Measurements from ENCODE around the gene GMDS.
A peak's percentile ranks its signal among the peaks of the same experiment; 100 is the strongest.

The GMDS gene

DNA sequence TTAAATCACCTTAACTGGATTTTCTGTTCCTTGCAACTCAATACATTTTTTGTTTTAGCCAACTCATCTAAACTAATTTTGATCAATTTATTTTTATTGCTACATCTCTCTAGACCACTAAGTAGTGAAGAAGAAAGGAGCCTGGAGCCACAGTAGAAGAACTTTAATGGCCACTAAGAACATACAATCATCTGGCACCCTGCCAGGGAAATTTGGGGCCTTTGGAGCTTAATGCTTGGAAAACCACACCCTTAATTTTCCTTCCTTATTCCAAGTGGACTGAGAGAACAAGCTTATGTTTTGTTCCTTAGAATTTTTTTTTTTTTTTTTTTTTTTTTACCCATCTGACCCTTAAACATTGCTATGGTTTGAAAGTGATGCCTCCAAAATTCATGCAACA lies 12.0 kb upstream of the GMDS start:
- no peaks in the 10 kb centered on the region for H3K9me3 ChIP-seq
- H3K27me3 ChIP-seq (ENCODE audit: low read depth), result no peaks in the 10 kb centered on the region
- no peaks in the 10 kb centered on the region for H3K36me3 ChIP-seq (replicated peaks)
- DNase-seq (ENCODE audit: low spot score in 2 of 2), result peak in 1 of 2 experiments; percentile 31
- in situ Hi-C loops (cut with MboI; ENCODE audit: low sequenced_read_pairs), result no loop called here
- no peaks in the 10 kb centered on the region; the same call in 1 of the 2 replicates for H3K4me1 ChIP-seq
- no peak overlapping the region for H3K4me3 ChIP-seq

GRCh38 chr6:2254747-2255146 lies 9.3 kb upstream of the GMDS start:
- no peaks in the 10 kb centered on the region for H3K4me1 ChIP-seq
- no peaks in the 10 kb centered on the region for H3K9me3 ChIP-seq
- H3K27me3 ChIP-seq (ENCODE audit: low read depth), result no peaks in the 10 kb centered on the region
- DNase-seq (ENCODE audit: low spot score in 2 of 2), result no peak
- in situ Hi-C loops (cut with MboI; ENCODE audit: low sequenced_read_pairs), result no loop called here
- H3K4me3 ChIP-seq, result no peak overlapping the region
- no peaks in the 10 kb centered on the region for H3K36me3 ChIP-seq (replicated peaks)

GRCh38 chr6:2249126-2249525 lies 3.7 kb upstream of the GMDS start:
- Histone ChIP-seq H3K9me3 (no peaks in the 10 kb centered on the region), H3K36me3 (replicated peaks) (no peaks in the 10 kb centered on the region), H3K27me3 (ENCODE audit: low read depth) (no peaks in the 10 kb centered on the region), H3K4me3 (no peak overlapping the region), H3K4me1 (peaks cover 9% of the 10 kb centered on the region)
- in situ Hi-C loops (cut with MboI; ENCODE audit: low sequenced_read_pairs), result no loop called here
- no peak for DNase-seq (ENCODE audit: low spot score in 2 of 2)

DNA sequence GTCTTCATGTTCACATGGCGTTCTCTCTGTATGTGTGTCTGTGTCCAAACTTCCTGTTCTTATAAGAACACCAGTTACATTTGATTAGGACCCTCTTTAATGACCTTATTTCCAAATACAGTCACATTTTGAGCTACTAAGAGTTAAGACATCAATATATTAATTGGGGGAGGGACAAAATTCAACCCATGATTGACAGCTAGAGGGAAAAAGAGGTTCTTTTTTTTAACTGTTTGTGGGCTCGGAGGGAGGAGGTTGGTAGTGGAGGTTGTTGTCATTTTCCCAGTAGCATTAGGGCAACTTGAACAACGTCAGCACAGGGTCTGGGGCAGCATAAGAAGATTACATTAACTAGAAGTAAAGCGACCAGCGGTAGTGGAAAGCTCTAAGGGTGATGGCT lies 2.3 kb upstream of the GMDS start:
- DNase-seq (ENCODE audit: low spot score in 2 of 2), result no peak
- H3K27me3 ChIP-seq (ENCODE audit: low read depth), result no peaks in the 10 kb centered on the region
- H3K4me1 ChIP-seq, result peaks cover 11% of the 10 kb centered on the region
- no peaks in the 10 kb centered on the region for H3K9me3 ChIP-seq
- no peak overlapping the region for H3K4me3 ChIP-seq
- in situ Hi-C loops (cut with MboI; ENCODE audit: low sequenced_read_pairs), result no loop called here
- H3K36me3 ChIP-seq (replicated peaks), result no peaks in the 10 kb centered on the region

- H3K9me3 ChIP-seq, result no peaks in the 10 kb centered on the region
- DNase-seq (ENCODE audit: low spot score in 2 of 2), result peak; percentile 8 to 68
- peak overlapping the region; percentile 69 for H3K4me3 ChIP-seq
- in situ Hi-C loops (cut with MboI; ENCODE audit: low sequenced_read_pairs), result no loop called here
- H3K4me1 ChIP-seq, result peaks cover 19% of the 10 kb centered on the region
- no peaks in the 10 kb centered on the region for H3K36me3 ChIP-seq (replicated peaks)
- H3K27me3 ChIP-seq (ENCODE audit: low read depth), result no peaks in the 10 kb centered on the region
Measured at GRCh38 chr6:2245877-2246863, 765 bp upstream of the GMDS start.

GRCh38 chr6:2244261-2245102 lies 923 bp downstream of the GMDS start:
- H3K4me1 ChIP-seq, result peaks cover 19% of the 10 kb centered on the region
- H3K27me3 ChIP-seq (ENCODE audit: low read depth), result no peaks in the 10 kb centered on the region
- peak in 1 of 2 experiments; percentile 17 for DNase-seq (ENCODE audit: low spot score in 2 of 2)
- no peaks in the 10 kb centered on the region for H3K36me3 ChIP-seq (replicated peaks)
- H3K4me3 ChIP-seq, result peak overlapping the region; percentile 69
- in situ Hi-C loops (cut with MboI; ENCODE audit: low sequenced_read_pairs), result no loop called here
- no peaks in the 10 kb centered on the region for H3K9me3 ChIP-seq

DNA sequence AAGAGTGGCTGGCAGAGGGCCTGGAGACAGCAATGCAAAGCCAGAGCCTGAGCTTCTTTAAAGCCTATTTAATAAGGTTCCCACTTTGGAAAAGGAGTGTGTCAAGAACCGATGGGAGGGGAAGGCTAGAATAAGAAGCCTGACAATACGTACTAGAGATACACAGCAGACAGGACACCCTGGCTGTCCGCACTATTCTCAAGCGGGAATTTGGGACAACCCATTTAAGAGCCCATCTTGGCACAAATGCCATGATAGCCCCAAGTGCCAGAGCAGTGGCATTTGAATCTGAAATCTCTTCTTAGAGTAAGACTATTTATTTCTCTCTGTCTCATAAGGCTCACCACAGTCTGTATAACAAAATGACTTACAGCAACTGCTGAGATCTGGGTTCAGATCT lies 3.1 kb downstream of the GMDS start:
- Histone ChIP-seq H3K36me3 (replicated peaks) (no peaks in the 10 kb centered on the region), H3K27me3 (ENCODE audit: low read depth) (no peaks in the 10 kb centered on the region), H3K4me1 (peaks cover 19% of the 10 kb centered on the region), H3K4me3 (no peak overlapping the region), H3K9me3 (no peaks in the 10 kb centered on the region)
- in situ Hi-C loops (cut with MboI; ENCODE audit: low sequenced_read_pairs), result no loop called here
- no peak for DNase-seq (ENCODE audit: low spot score in 2 of 2)

GRCh38 chr6:2240961-2241360 lies 4.4 kb downstream of the GMDS start:
- no peak for DNase-seq (ENCODE audit: low spot score in 2 of 2)
- no peak overlapping the region for H3K4me3 ChIP-seq
- H3K9me3 ChIP-seq, result no peaks in the 10 kb centered on the region
- no peaks in the 10 kb centered on the region for H3K27me3 ChIP-seq (ENCODE audit: low read depth)
- no peaks in the 10 kb centered on the region for H3K36me3 ChIP-seq (replicated peaks)
- in situ Hi-C loops (cut with MboI; ENCODE audit: low sequenced_read_pairs), result no loop called here
- peaks cover 13% of the 10 kb centered on the region for H3K4me1 ChIP-seq

DNA sequence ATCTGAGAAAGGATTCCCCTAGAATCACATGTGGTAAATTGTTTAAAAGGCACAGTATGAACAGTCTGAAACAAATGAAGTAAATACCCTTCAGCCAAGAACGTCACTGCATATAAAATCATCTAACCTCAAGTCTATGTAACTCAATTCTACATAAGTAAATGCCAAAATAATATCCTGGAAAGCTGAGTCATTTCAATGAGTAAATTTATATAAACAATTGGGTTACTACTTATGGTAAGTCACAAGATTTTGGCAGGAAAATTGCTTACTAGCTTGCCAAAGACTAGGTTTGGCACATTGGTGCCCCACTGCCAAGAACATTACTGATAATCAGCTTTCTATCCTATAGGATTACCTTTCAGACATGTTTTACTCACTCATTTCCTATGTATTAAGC lies 8.4 kb downstream of the GMDS start:
- in situ Hi-C loops (cut with MboI; ENCODE audit: low sequenced_read_pairs), result no loop called here
- Histone ChIP-seq H3K4me1 (peaks cover 6% of the 10 kb centered on the region), H3K36me3 (replicated peaks) (no peaks in the 10 kb centered on the region), H3K27me3 (ENCODE audit: low read depth) (no peaks in the 10 kb centered on the region), H3K9me3 (no peaks in the 10 kb centered on the region), H3K4me3 (no peak overlapping the region)
- DNase-seq (ENCODE audit: low spot score in 2 of 2), result no peak

- no peaks in the 10 kb centered on the region for H3K36me3 ChIP-seq (replicated peaks)
- H3K27me3 ChIP-seq (ENCODE audit: low read depth), result no peaks in the 10 kb centered on the region
- H3K9me3 ChIP-seq, result no peaks in the 10 kb centered on the region
- in situ Hi-C loops (cut with MboI; ENCODE audit: low sequenced_read_pairs), result no loop called here
- no peak overlapping the region for H3K4me3 ChIP-seq
- H3K4me1 ChIP-seq, result no peaks in the 10 kb centered on the region
- no peak for DNase-seq (ENCODE audit: low spot score in 2 of 2)
Measured at GRCh38 chr6:2235777-2236495, 9.5 kb downstream of the GMDS start.

- DNase-seq (ENCODE audit: low spot score in 2 of 2), result no peak
- no peak overlapping the region for H3K4me3 ChIP-seq
- in situ Hi-C loops (cut with MboI; ENCODE audit: low sequenced_read_pairs), result no loop called here
Measured at GRCh38 chr6:2232445-2232844, 13.0 kb downstream of the GMDS start.

DNA sequence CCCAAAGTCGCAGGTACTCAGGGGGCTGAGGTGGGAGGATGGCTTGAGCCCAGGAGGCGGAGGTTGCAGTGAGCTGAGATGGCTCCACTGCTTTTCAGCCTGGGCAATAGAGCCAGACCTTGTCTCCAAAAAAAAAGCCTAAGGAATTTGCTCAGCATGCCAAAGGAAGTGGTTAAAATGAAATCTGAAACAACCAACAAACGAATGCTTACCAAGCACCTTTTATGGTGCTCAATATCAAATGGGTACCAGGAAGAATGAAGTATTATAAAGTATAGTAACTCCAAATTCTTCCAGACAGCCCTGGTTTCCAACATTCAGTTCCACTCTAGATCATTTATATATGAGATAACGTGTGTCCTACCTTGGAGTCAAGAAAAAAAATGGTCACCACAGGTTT lies 14.0 kb downstream of the GMDS start:
- no peaks in the 10 kb centered on the region for H3K9me3 ChIP-seq
- H3K27me3 ChIP-seq (ENCODE audit: low read depth), result no peaks in the 10 kb centered on the region
- H3K36me3 ChIP-seq (replicated peaks), result no peaks in the 10 kb centered on the region
- H3K4me3 ChIP-seq, result no peak overlapping the region
- DNase-seq (ENCODE audit: low spot score in 2 of 2), result no peak
- H3K4me1 ChIP-seq, result no peaks in the 10 kb centered on the region
- in situ Hi-C loops (cut with MboI; ENCODE audit: low sequenced_read_pairs), result no loop called here

More at GRCh38 chr6:2232445-2232844, 13.0 kb downstream of the GMDS start:
- no peaks in the 10 kb centered on the region for H3K36me3 ChIP-seq (replicated peaks)
- H3K4me1 ChIP-seq, result no peaks in the 10 kb centered on the region
- H3K9me3 ChIP-seq, result no peaks in the 10 kb centered on the region
- H3K27me3 ChIP-seq (ENCODE audit: low read depth), result no peaks in the 10 kb centered on the region

DNA sequence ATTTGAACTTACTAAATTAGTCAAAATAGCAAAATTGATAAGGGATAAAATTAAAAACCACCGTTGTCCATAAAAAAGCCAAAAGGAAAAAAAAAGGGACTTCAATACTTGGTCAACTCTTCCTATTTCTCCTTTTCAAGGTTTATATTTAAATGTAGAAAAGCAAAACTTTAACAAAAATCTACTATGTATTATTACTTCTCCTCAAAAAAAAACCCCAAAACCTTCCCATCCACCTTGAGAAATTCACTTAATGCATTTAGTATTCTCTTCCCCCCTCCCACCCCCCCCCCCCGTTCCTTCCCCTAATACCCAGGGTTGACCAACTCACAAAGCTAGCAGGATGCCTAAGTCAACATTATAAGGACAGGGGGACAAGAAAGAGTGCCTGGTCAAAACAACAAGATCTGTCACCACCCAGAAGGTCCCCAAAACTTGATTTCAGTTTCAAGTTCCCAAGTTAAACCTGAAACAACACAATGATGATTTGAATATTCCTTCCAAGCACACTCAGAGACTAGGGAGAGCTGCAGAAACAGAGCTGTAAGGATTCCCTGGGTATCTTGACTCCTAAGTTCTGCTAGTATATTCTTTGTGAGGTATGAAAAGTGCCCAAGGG lies 14.6 kb downstream of the GMDS start:
- in situ Hi-C loops (cut with MboI; ENCODE audit: low sequenced_read_pairs), result no loop called here
- H3K4me3 ChIP-seq, result no peak overlapping the region
- H3K36me3 ChIP-seq (replicated peaks), result no peaks in the 10 kb centered on the region
- no peaks in the 10 kb centered on the region for H3K4me1 ChIP-seq
- no peaks in the 10 kb centered on the region for H3K27me3 ChIP-seq (ENCODE audit: low read depth)
- no peak for DNase-seq (ENCODE audit: low spot score in 2 of 2)
- H3K9me3 ChIP-seq, result no peaks in the 10 kb centered on the region
